ENCODE results near the gene ETV5. TPM values are rescaled to one million over a fixed set of nuclear protein-coding genes. Genes with fewer than 3 reads are reported as not detected.

The ETV5 gene
- total RNA-seq, 4 donors from 2014 or later, result 19.0 to 31.6 (median 21.3) TPM

GRCh38 chr3:186053954-186054791 is 54.7 kb downstream of the ETV5 start:
- Histone ChIP-seq H3K4me3 (no peak overlapping the region), H3K4me1 (no peaks in the 10 kb centered on the region), H3K27me3 (peaks cover 0 to 2% (median 0%) of the 10 kb centered on the region in 3 donors), H3K27ac (no peak overlapping the region), H3K9me3 (no peaks in the 10 kb centered on the region), H3K36me3 (peaks cover 0 to 24% of the 10 kb centered on the region in 2 donors)
- in situ Hi-C loops (cut with MboI; ENCODE audit: low sequenced_read_pairs in 4 of 4) (no loop called here), intact Hi-C loops (cut with DNase I; ENCODE audit: low total_unique reads) (no loop called here)
- no peak for ATAC-seq
- no peak for DNase-seq
- TF ChIP-seq POLR2A (IDR thresholded peaks at IDR 0.05) (no peak), CTCF (IDR thresholded peaks at IDR 0.05 in 4 of 5, conservative IDR thresholded peaks at IDR 0.05 in 1 of 5) (no peak)

- no peak for TF ChIP-seq POLR2A (IDR thresholded peaks at IDR 0.05)
- no peak for TF ChIP-seq CTCF (IDR thresholded peaks at IDR 0.05 in 4 of 5, conservative IDR thresholded peaks at IDR 0.05 in 1 of 5)
- H3K27ac ChIP-seq, result no peak overlapping the region
- H3K4me3 ChIP-seq, result no peak overlapping the region
- intact Hi-C loops (cut with DNase I; ENCODE audit: low total_unique reads) (no loop called here), in situ Hi-C loops (cut with MboI; ENCODE audit: low sequenced_read_pairs in 4 of 4) (no loop called here)
- H3K27me3 ChIP-seq, result peaks cover 3 to 11% (median 6%) of the 10 kb centered on the region in 3 donors
- peaks cover 0 to 31% of the 10 kb centered on the region in 2 donors for H3K36me3 ChIP-seq
- no peak for ATAC-seq
- DNase-seq, result no peak
- no peaks in the 10 kb centered on the region for H3K9me3 ChIP-seq
- H3K4me1 ChIP-seq, result no peaks in the 10 kb centered on the region
Observed at GRCh38 chr3:186052096-186052840, 56.6 kb downstream of the ETV5 start.

- TF ChIP-seq CTCF (IDR thresholded peaks at IDR 0.05 in 4 of 5, conservative IDR thresholded peaks at IDR 0.05 in 1 of 5), result no peak
- no peak for TF ChIP-seq POLR2A (IDR thresholded peaks at IDR 0.05)
- intact Hi-C loops (cut with DNase I; ENCODE audit: low total_unique reads) (no loop called here), in situ Hi-C loops (cut with MboI; ENCODE audit: low sequenced_read_pairs in 4 of 4) (no loop called here)
- Histone ChIP-seq H3K4me3 (no peak overlapping the region), H3K36me3 (peaks cover 0 to 34% of the 10 kb centered on the region in 2 donors), H3K4me1 (no peaks in the 10 kb centered on the region), H3K9me3 (no peaks in the 10 kb centered on the region), H3K27me3 (peaks cover 10 to 25% (median 24%) of the 10 kb centered on the region in 3 donors), H3K27ac (no peak overlapping the region)
- DNase-seq (no peak), ATAC-seq (no peak)
Observed at GRCh38 chr3:186049001-186049400, 59.9 kb downstream of the ETV5 start.

- Histone ChIP-seq H3K27ac (no peak overlapping the region), H3K36me3 (peaks cover 0 to 34% of the 10 kb centered on the region in 2 donors), H3K4me3 (no peak overlapping the region), H3K9me3 (no peaks in the 10 kb centered on the region), H3K27me3 (peaks cover 10 to 25% (median 24%) of the 10 kb centered on the region in 3 donors), H3K4me1 (no peaks in the 10 kb centered on the region)
- in situ Hi-C loops (cut with MboI; ENCODE audit: low sequenced_read_pairs in 4 of 4), result no loop called here
- DNase-seq (no peak), ATAC-seq (no peak)
- TF ChIP-seq CTCF (IDR thresholded peaks at IDR 0.05 in 4 of 5, conservative IDR thresholded peaks at IDR 0.05 in 1 of 5) (no peak), POLR2A (IDR thresholded peaks at IDR 0.05) (no peak)
- intact Hi-C loops (cut with DNase I; ENCODE audit: low total_unique reads), result no loop called here
Observed at GRCh38 chr3:186048119-186048518, 60.8 kb downstream of the ETV5 start.
